NCI-H146 (cell line): Measurements from ENCODE around the gene TOP3A.
A peak's percentile ranks its signal among the peaks of the same experiment; 100 is the strongest.

Experiments
- DNase-seq: peaks from one replicate; lab custom pipeline; 2025; lab: John Stamatoyannopoulos, UW

TOP3A gene

DNA sequence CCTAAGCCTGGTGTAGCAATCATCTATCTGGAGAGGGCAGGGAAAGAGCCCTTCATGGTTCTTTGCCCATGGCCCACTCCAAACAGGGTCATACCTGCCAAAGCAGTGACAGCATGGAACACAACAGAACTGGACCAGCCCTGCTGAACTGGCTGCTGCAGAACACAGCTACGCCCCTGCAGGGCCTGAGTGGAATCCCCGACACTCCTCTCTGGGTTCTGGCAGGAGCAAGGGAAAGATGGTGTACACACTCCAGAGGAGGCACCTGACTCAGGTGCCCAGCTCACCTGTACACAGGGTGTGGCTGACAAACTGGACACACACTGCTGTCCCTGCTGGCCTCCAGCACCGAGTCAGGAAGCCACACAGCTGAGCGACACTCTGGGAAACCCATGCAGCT, 34.5 kb downstream of the TOP3A start:
- no peak for DNase-seq

GRCh38 chr17:18278867-18279266, 35.9 kb downstream of the TOP3A start:
- no peak for DNase-seq

DNA sequence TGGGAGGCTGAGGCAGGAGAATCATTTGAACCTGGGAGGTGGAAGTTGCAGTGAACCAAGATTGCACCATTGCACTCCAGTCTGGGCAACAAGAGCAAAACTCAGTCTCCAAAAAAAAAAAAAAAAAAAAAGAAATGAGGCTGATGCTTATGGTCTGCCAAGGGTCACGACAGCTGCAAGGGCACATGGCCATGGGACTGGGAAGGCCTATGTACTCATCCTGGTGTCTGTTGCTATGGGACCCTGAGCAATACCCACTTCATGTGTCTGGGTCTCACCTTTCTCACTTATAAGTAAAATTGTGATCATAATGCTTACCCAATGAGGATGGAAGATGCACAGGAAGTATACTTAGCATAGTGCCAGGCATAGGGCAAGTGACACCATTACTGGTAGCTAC, 37.7 kb downstream of the TOP3A start:
- no peak for DNase-seq

DNA sequence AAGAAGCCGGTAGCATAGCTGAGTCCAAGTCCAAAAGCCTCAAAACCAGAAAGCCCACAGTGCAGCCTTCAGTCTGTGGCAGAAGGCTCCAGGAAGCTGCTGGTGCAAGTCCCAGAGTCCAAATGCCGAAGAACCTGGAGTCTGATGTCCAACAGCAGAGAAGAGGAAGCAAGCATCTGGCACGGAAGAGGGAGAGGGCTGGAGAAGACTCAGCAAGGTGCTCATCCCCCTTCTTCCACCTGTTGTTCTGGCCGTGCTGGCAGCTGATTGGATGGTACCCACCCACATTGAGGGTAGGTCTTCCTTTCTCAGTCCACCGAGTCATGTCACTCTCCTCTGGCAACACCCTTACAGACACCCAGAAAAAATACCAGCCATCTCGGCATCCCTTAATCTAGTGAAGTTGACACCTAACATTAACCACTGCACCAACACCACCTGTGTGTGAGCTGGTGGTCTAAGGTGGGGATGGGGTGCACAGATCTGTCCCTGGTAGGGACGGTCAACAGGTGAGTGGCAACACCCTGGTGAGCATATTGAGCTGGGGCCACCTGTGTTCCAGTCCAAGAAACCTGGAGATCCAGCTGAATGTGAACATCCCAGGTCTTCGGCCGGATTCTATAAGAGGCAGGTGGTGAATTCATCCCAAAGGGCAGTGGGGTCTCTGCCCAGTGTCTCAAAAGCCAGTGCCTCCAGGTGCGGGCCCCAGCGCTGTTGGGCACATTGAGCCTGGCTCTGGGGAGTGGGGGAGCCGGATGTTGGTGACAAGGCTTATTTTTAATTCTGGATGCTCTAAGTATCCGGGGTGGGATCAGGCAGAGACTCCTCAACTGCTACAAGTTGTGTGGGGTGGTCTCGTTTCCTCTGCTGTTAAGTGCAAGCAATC, 44.5 kb downstream of the TOP3A start:
- DNase-seq, result no peak

DNA sequence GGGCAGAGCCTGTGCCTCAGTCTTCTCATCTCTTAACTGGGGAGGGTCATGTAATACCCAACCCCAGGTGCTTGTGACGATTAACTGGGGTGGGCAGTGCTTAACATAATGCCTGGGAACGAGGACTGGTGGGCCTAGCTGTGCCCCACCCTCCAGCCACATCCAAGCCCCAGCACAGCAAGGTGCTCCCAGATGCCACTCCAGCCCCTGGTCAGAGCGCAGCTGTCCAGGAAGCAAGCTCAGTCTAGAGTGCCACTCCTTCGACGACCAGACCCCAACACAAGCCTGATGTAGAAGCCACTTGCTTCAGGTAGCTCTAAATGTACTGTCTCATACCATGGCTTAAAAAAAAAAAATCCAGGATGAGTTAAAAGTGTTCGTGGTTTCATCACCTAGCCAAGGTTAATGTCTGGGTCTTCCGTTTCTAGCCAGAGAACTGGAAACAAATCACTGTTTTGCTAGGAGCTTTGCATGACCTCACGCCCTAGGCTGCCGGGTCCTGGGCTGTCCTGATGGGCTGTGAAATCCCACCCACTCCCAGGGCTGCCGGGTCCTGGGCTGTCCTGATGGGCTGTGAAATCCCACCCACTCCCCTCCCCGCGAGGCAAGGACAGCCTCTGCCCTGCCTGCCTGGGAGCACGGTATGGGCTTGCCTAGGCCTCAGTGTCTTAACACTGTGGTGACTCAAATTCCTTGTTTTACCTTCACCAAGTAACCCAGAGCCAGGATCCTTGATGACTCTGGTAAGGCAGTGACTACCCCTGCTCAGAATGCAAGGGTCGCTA, 46.7 kb downstream of the TOP3A start:
- DNase-seq, result no peak

DNA sequence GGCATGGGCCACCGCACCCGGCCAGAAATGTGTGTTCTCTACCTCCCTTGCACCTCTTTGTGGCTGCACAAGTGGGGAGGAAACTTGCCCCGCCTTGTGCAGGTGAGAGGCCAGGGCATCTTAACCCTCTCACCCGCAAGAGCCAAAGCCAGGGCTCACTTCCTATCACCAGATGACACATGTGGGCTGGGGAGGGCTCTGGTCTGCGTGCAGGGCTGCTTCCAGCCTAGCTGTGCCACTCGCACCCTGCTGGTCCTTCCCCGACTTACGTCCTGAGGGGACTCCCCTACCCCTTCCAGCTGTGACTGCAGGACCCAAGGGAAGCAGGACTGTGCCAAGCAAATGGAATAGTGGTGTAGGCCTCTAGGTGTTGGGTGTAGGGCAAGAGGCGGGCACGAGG, 47.4 kb downstream of the TOP3A start:
- DNase-seq, result no peak

- no peak for DNase-seq
Observed at GRCh38 chr17:18263885-18264682, 50.7 kb downstream of the TOP3A start.

DNA sequence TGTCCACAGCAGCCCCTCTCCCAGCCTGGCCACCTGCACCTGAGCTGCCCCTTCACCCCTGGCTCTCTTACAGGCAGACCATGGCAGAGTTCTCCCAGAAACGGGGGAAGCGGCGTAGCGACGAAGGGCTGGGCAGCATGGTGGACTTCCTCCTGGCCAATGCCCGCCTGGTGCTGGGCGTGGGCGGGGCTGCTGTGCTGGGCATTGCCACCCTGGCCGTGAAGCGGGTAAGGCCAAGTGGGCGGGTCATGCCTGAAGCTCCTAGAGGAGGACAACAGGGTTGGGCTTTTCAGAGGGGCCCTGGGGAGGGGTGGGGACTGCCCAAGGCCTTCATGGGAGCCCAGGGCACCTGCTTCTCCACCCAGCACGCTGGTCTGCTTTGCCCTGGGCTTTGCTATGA, 52.2 kb downstream of the TOP3A start:
- DNase-seq, result no peak

DNA sequence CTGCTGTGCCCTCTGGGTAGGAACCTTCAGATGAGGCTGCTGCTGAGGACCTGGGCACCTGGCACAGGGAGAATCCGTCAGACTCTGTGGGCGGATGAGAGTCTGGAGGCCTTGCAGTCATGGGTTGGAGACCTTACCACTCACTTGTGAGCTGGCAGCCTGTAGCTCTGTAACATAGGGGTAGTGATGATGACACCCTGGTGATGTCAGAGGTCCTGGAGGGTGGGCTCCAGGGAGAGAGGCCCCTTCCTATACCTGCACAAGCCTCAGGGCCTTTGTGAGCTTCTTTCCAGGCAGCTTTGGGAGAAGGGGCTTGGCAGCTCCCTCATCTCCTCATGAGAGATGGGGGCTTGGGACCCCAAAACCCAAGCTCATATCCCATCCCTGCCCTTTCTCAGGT, 52.7 kb downstream of the TOP3A start:
- DNase-seq, result no peak

GRCh38 chr17:18261659-18262058, 53.1 kb downstream of the TOP3A start:
- DNase-seq, result no peak

DNA sequence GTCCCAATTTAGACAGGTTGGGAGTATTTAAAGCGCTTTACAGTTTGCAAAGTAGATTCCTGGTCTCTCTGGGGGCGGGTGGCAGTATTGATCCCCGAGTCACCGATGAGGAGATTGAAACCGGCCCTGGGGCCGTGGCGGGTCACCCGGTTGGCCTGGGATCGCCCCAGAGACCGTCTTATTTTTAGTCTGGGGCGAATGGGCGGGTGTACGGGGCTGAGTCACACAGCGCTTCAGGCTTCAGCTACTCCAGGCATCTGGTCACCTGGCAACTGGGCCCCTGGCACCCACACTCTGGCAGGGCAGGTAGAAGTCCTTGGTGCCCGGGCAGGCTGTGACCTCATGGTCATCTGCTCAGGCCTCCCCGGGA, 53.7 kb downstream of the TOP3A start:
- peak; percentile 38 for DNase-seq

DNA sequence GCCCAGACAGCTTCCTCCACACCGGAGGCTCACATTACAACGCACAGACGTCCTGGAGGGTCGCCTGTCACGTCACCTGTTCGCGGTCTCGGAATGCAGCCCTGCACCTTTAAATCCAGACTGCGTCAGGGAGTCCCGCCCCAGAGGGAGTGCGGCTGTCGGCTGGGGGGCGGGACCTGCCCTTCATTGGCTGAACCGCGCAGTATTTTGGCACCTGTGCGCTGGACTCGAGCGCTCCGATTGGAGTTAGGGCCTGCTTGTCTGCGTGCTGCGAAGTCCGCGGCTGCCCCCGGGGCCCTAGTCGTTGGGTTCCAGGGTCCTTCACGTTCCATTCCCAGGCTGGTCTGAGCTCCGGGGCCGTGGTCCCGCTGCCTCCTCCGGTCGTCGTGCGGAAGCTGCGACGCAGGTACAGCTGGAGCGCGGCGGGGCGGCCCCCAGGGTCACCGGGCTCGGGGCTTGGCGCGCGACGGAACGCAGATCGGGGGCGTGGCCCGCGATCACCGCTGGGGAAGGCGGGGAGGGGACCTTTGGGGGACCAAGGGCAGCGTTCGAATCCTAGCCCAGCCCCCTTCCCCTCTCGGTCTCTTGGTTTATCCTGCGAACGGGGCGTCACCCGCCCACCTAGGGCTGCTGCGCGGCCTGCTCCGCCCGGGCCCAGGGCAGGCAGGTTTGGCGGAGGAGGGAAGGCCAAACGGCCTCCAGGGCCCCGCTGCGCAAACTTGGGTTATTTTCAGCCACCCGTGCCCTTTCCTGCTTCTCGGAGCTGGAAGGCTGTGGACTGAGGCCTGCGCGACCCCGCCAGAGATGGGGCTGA, 54.3 kb downstream of the TOP3A start, which contains the start of gene MIEF2:
Gene MIEF2 (plus strand): TSS at position 331 of the 814 bp plus-strand sequence. CDS start 2,059 bp downstream, outside the sequence.
- DNase-seq, result peak; percentile 95

DNA sequence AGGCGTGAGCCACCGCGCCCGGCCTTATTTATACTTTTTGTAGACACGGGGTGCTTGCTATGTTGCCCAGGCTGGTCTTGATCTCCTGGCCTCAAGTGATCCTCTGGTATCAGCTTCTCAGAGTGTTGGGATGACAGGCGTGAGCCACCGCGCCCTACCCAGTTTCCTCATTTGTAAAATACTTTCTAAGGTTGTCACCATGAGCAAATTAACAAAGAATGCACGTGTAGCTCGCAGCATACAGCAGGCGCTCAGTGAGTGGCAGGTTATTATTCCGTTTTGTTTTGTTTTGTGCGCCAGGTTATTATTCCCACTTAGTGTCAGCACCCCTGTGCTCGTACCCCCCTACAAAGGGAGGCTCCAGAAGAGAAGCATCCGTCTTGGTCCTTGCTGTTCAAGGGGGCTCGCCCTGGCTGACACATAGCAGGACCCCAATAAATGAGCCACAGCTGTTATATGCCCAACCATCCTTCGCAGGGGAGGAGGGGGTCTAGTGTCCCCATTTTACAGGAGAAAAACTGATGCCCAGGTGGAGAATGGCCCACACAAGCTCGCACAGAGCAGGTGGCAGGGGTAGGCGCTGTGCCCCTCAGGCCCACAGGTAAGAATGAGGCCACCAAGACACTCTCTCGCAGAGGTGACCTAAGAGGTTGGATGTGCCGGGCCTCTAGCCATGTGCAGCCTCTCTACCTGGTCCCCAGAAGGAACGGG, 55.0 kb downstream of the TOP3A start:
- no peak for DNase-seq

GRCh38 chr17:18258356-18259038, 56.3 kb downstream of the TOP3A start, which contains the start of gene FLII:
Gene FLII, minus strand, starts transcription at chr17:18258738. Its CDS starts 48 bp downstream, at chr17:18258690.
- peak; percentile 25 for DNase-seq

DNA sequence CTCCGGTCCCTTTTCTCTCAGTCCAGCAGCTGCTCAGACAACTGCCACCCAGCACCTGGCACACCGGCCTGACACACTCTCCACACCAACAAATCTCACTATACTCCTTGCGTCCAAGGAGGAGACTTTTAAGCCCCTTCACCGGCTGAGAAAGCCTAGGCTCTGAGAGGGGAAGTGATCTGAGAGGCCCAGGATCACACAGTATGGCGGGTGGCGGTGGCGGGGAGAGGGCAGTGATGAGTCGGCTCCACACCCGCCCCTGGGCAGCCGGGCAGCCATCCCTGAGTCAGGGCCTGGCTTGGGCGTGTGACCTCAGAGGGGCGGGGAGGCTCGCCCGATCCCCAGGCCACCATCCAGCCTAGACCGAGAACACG, 56.8 kb downstream of the TOP3A start:
- peak; percentile 67 for DNase-seq

DNA sequence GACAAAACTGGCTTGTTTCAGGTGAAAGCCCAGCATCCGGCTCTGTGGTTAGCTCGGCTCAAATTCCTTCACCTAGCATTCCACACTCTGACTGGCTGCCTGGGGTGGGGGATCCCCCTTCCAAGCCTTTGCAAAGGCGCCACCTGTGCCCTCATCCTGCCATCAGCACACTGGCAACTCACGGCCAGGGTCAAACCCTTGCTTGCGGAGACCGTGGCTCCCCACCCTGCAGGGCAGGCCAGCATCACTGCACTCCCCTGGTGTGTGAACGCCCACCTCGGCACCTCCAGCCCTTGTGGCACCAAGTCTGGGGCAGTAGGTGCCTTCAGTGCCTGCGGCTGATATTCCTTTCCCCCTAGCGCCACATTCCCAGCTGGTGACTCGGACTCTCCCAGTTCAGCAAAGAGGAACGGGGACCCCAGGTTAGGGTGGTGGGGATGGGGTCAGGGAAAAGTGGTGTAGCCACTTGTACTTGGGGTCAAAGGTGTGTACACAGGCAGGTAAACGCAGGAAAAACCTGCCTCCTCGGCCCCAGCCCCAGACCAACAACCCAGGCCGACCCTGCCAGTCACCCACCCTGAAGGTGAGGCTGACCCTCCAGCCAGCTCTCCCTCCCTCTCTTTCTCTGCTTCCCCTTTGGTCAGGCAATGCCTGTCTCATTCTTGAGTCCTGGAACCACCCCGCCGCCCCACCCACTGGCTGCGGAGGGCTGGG, 57.4 kb downstream of the TOP3A start:
- DNase-seq, result no peak

- no peak for DNase-seq
Observed at GRCh38 chr17:18256776-18257175, 58.0 kb downstream of the TOP3A start.

GRCh38 chr17:18256351-18256750, 58.4 kb downstream of the TOP3A start:
- DNase-seq, result no peak

- no peak for DNase-seq
Observed at GRCh38 chr17:18254888-18255649, 59.7 kb downstream of the TOP3A start.
